Measurements from ENCODE around the gene GRIN2A. TPM values are rescaled to one million over a fixed set of nuclear protein-coding genes. Genes with fewer than 3 reads are reported as not detected.
A peak's percentile ranks its signal among the peaks of the same experiment; 100 is the strongest.

The GRIN2A gene
- total RNA-seq = not detected in 2 replicates

- Mint-ChIP-seq H3K36me3 (ENCODE audit: low read depth) (no peaks in the 10 kb centered on the region), H3K4me3 (peak within 1 kb of the TSS; percentile 42), H3K4me1 (peaks cover 5% of the 10 kb centered on the region), H3K27me3 (peaks cover 38% of the 10 kb centered on the region), H3K9me3 (no peaks in the 10 kb centered on the region), H3K27ac (no peak within 1 kb of the TSS)
- no peak for DNase-seq
- intact Hi-C loops (cut with micrococcal nuclease) = no loop called here
Measured at GRCh38 chr16:10182222-10183053, at the start of gene GRIN2A. TSS of gene GRIN2A (minus strand) at chr16:10182428. CDS start at chr16:10180411, 2,017 bp downstream.

GRCh38 chr16:10231563-10231962 is 49.3 kb upstream of the GRIN2A start:
- peaks cover 3% of the 10 kb centered on the region for H3K27me3 Mint-ChIP-seq
- no peaks in the 10 kb centered on the region for H3K9me3 Mint-ChIP-seq
- intact Hi-C loops (cut with micrococcal nuclease) = no loop called here
- no peaks in the 10 kb centered on the region for H3K4me1 Mint-ChIP-seq
- DNase-seq = no peak
- H3K27ac Mint-ChIP-seq = no peak overlapping the region
- no peaks in the 10 kb centered on the region for H3K36me3 Mint-ChIP-seq (ENCODE audit: low read depth)
- no peak overlapping the region for H3K4me3 Mint-ChIP-seq

- H3K27ac Mint-ChIP-seq = no peak overlapping the region
- intact Hi-C loops (cut with micrococcal nuclease) = no loop called here
- DNase-seq = no peak
- H3K9me3 Mint-ChIP-seq = no peaks in the 10 kb centered on the region
- H3K4me3 Mint-ChIP-seq = no peak overlapping the region
- H3K36me3 Mint-ChIP-seq (ENCODE audit: low read depth) = no peaks in the 10 kb centered on the region
- no peaks in the 10 kb centered on the region for H3K27me3 Mint-ChIP-seq
- no peaks in the 10 kb centered on the region for H3K4me1 Mint-ChIP-seq
Measured at GRCh38 chr16:10228779-10229178, 46.6 kb upstream of the GRIN2A start.

- intact Hi-C loops (cut with micrococcal nuclease) = no loop called here
- Mint-ChIP-seq H3K36me3 (ENCODE audit: low read depth) (no peaks in the 10 kb centered on the region), H3K4me3 (no peak overlapping the region), H3K4me1 (no peaks in the 10 kb centered on the region), H3K9me3 (no peaks in the 10 kb centered on the region), H3K27me3 (no peaks in the 10 kb centered on the region), H3K27ac (no peak overlapping the region)
- DNase-seq = no peak
Measured at GRCh38 chr16:10226987-10227306, 44.7 kb upstream of the GRIN2A start.

- no peak for DNase-seq
- H3K36me3 Mint-ChIP-seq (ENCODE audit: low read depth) = no peaks in the 10 kb centered on the region
- no peaks in the 10 kb centered on the region for H3K27me3 Mint-ChIP-seq
- H3K4me1 Mint-ChIP-seq = no peaks in the 10 kb centered on the region
- intact Hi-C loops (cut with micrococcal nuclease) = no loop called here
- H3K27ac Mint-ChIP-seq = no peak overlapping the region
- no peaks in the 10 kb centered on the region for H3K9me3 Mint-ChIP-seq
- no peak overlapping the region for H3K4me3 Mint-ChIP-seq
Measured at GRCh38 chr16:10226141-10226986, 44.1 kb upstream of the GRIN2A start.

GRCh38 chr16:10225653-10226052 is 43.4 kb upstream of the GRIN2A start:
- H3K9me3 Mint-ChIP-seq = no peaks in the 10 kb centered on the region
- DNase-seq = no peak
- H3K27me3 Mint-ChIP-seq = no peaks in the 10 kb centered on the region
- no peak overlapping the region for H3K27ac Mint-ChIP-seq
- no peaks in the 10 kb centered on the region for H3K36me3 Mint-ChIP-seq (ENCODE audit: low read depth)
- H3K4me1 Mint-ChIP-seq = no peaks in the 10 kb centered on the region
- H3K4me3 Mint-ChIP-seq = no peak overlapping the region
- intact Hi-C loops (cut with micrococcal nuclease) = no loop called here

GRCh38 chr16:10224850-10225249 is 42.6 kb upstream of the GRIN2A start:
- Mint-ChIP-seq H3K4me1 (no peaks in the 10 kb centered on the region), H3K4me3 (no peak overlapping the region), H3K9me3 (no peaks in the 10 kb centered on the region), H3K27ac (no peak overlapping the region), H3K36me3 (ENCODE audit: low read depth) (no peaks in the 10 kb centered on the region), H3K27me3 (no peaks in the 10 kb centered on the region)
- intact Hi-C loops (cut with micrococcal nuclease) = no loop called here
- no peak for DNase-seq

- no peaks in the 10 kb centered on the region for H3K9me3 Mint-ChIP-seq
Measured at GRCh38 chr16:10220942-10221341, 38.7 kb upstream of the GRIN2A start.

GRCh38 chr16:10219742-10220141 is 37.5 kb upstream of the GRIN2A start:
- Mint-ChIP-seq H3K36me3 (ENCODE audit: low read depth) (no peaks in the 10 kb centered on the region), H3K4me3 (no peak overlapping the region), H3K27ac (no peak overlapping the region), H3K27me3 (no peaks in the 10 kb centered on the region), H3K4me1 (no peaks in the 10 kb centered on the region), H3K9me3 (no peaks in the 10 kb centered on the region)
- intact Hi-C loops (cut with micrococcal nuclease) = no loop called here
- no peak for DNase-seq

More at GRCh38 chr16:10220942-10221341, 38.7 kb upstream of the GRIN2A start:
- Mint-ChIP-seq H3K4me1 (no peaks in the 10 kb centered on the region), H3K36me3 (ENCODE audit: low read depth) (no peaks in the 10 kb centered on the region), H3K4me3 (no peak overlapping the region), H3K27me3 (no peaks in the 10 kb centered on the region), H3K27ac (no peak overlapping the region)
- DNase-seq = no peak
- intact Hi-C loops (cut with micrococcal nuclease) = no loop called here

- intact Hi-C loops (cut with micrococcal nuclease) = no loop called here
- DNase-seq = no peak
- H3K4me1 Mint-ChIP-seq = no peaks in the 10 kb centered on the region
- no peaks in the 10 kb centered on the region for H3K9me3 Mint-ChIP-seq
- H3K27me3 Mint-ChIP-seq = no peaks in the 10 kb centered on the region
- no peak overlapping the region for H3K27ac Mint-ChIP-seq
- H3K36me3 Mint-ChIP-seq (ENCODE audit: low read depth) = no peaks in the 10 kb centered on the region
- H3K4me3 Mint-ChIP-seq = no peak overlapping the region
Measured at GRCh38 chr16:10218490-10219206, 36.4 kb upstream of the GRIN2A start.

GRCh38 chr16:10213748-10214147 is 31.5 kb upstream of the GRIN2A start:
- Mint-ChIP-seq H3K4me3 (no peak overlapping the region), H3K4me1 (no peaks in the 10 kb centered on the region), H3K36me3 (ENCODE audit: low read depth) (no peaks in the 10 kb centered on the region), H3K9me3 (no peaks in the 10 kb centered on the region), H3K27me3 (no peaks in the 10 kb centered on the region), H3K27ac (no peak overlapping the region)
- no peak for DNase-seq
- intact Hi-C loops (cut with micrococcal nuclease) = no loop called here

GRCh38 chr16:10210944-10211343 is 28.7 kb upstream of the GRIN2A start:
- DNase-seq = no peak
- Mint-ChIP-seq H3K9me3 (peaks cover under 1% of the 10 kb centered on the region), H3K36me3 (ENCODE audit: low read depth) (no peaks in the 10 kb centered on the region), H3K4me3 (no peak overlapping the region), H3K27ac (no peak overlapping the region), H3K4me1 (no peaks in the 10 kb centered on the region), H3K27me3 (no peaks in the 10 kb centered on the region)
- intact Hi-C loops (cut with micrococcal nuclease) = no loop called here

GRCh38 chr16:10206865-10207264 is 24.6 kb upstream of the GRIN2A start:
- DNase-seq = no peak
- Mint-ChIP-seq H3K27me3 (no peaks in the 10 kb centered on the region), H3K4me1 (no peaks in the 10 kb centered on the region), H3K36me3 (ENCODE audit: low read depth) (no peaks in the 10 kb centered on the region), H3K9me3 (peaks cover 12% of the 10 kb centered on the region), H3K27ac (no peak overlapping the region), H3K4me3 (no peak overlapping the region)
- intact Hi-C loops (cut with micrococcal nuclease) = no loop called here

GRCh38 chr16:10206215-10206614 is 24.0 kb upstream of the GRIN2A start:
- Mint-ChIP-seq H3K36me3 (ENCODE audit: low read depth) (no peaks in the 10 kb centered on the region), H3K4me1 (no peaks in the 10 kb centered on the region), H3K4me3 (no peak overlapping the region), H3K27ac (no peak overlapping the region), H3K27me3 (no peaks in the 10 kb centered on the region), H3K9me3 (peaks cover 12% of the 10 kb centered on the region)
- intact Hi-C loops (cut with micrococcal nuclease) = no loop called here
- no peak for DNase-seq

All from activated CD4-positive, alpha-beta T cell treated with anti-CD3 and anti-CD28 coated beads, Interleukin-2, amount 10 ng/mL, durations not matched to agents 24 days and 14 days (primary cell).